NT2/D1 (cell line): Measurements from ENCODE around the gene SLC25A21.

Source experiments
- SUZ12 ChIP-seq: IDR thresholded peaks from 2 replicates; pipeline ENCODE4 v1.6.1; 2011; ENCODE audit not compliant: insufficient read length, insufficient read depth; ENCODE audit errors: extremely low read depth
- YY1 ChIP-seq: IDR thresholded peaks from 2 replicates; pipeline ENCODE4 v1.6.1; 2011; ENCODE audit not compliant: insufficient read length, insufficient read depth
- ZNF274 ChIP-seq: IDR thresholded peaks from 2 replicates; pipeline ENCODE4 v1.6.1; 2011; ENCODE audit warnings: mild to moderate bottlenecking, low read depth, low read length

DNA sequence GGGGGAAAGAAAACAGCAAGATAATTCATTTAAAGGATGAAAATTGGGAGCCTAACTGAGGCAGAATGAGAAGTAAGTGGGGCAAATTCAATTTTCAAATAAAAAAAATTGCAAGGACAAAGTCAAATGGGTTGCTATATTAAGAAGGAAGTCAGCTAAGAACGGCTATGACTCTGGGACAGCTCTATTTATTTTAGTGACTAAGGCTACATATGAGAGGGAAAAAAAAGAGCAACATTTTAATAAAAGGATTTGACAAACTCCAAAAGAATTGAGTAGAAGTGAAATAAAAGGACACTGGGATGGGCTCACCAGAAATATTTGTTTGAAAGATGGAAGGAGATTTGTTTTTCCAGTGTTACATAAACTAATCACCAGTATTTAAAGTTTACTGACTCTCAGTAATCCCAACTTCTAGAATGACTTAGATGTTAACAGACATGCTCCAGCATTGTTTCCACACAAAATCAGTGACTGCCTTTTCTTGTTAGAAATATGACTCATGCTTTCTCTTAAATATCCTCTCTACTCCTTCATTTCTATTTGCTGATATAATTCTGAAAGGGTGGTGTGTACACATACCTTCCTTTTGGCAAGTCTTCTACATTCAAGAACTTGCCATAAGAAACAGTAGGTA, 198.5 kb downstream of the SLC25A21 start:
- TF ChIP-seq ZNF274 (no peak), SUZ12 (no peak), YY1 (no peak)
